GM18870 (cell line): ENCODE data around the gene AUTS2.
"Not testable (repeated sequence)": the region's sequence is repeated elsewhere in the genome, so short reads cannot be mapped to it uniquely, and the experiment has no call there.

Experiments
- ATAC-seq: cut with Tn5 transposase; IDR thresholded peaks from one replicate; pipeline ENCODE4 v1.9.1; 2021; ENCODE audit warnings: moderate library complexity; ENCODE audit not compliant: unreplicated experiment

AUTS2 gene

GRCh38 chr7:70630818-70631457 lies 1032.7 kb downstream of the AUTS2 start:
- ATAC-seq: no peak

GRCh38 chr7:70631718-70632117 lies 1033.4 kb downstream of the AUTS2 start:
- ATAC-seq: no peak

GRCh38 chr7:70632400-70632799 lies 1034.1 kb downstream of the AUTS2 start:
- ATAC-seq: no peak

GRCh38 chr7:70634071-70634470 lies 1035.8 kb downstream of the AUTS2 start:
- no peak for ATAC-seq

- ATAC-seq: no peak
Observed at GRCh38 chr7:70634610-70635068, 1036.4 kb downstream of the AUTS2 start.

GRCh38 chr7:70635633-70636032 lies 1037.4 kb downstream of the AUTS2 start:
- ATAC-seq: no peak

GRCh38 chr7:70636169-70636568 lies 1037.9 kb downstream of the AUTS2 start:
- no peak for ATAC-seq

- no peak for ATAC-seq
Observed at GRCh38 chr7:70637726-70638125, 1039.5 kb downstream of the AUTS2 start.

GRCh38 chr7:70638158-70639107 lies 1040.2 kb downstream of the AUTS2 start:
- no peak for ATAC-seq

GRCh38 chr7:70640266-70640833 lies 1042.1 kb downstream of the AUTS2 start:
- ATAC-seq: no peak

GRCh38 chr7:70641882-70642281 lies 1043.6 kb downstream of the AUTS2 start:
- no peak for ATAC-seq

GRCh38 chr7:70645279-70645678 lies 1047.0 kb downstream of the AUTS2 start:
- no peak for ATAC-seq

GRCh38 chr7:70645876-70646351 lies 1047.6 kb downstream of the AUTS2 start:
- no peak for ATAC-seq

- ATAC-seq: no peak
Observed at GRCh38 chr7:70646536-70647248, 1048.4 kb downstream of the AUTS2 start.

GRCh38 chr7:70647801-70648498 lies 1049.7 kb downstream of the AUTS2 start:
- ATAC-seq: peak; percentile 93

- not testable (repeated sequence) for ATAC-seq
Observed at GRCh38 chr7:70648499-70648861, 1050.2 kb downstream of the AUTS2 start.

GRCh38 chr7:70649323-70649722 lies 1051.0 kb downstream of the AUTS2 start:
- no peak for ATAC-seq

- ATAC-seq: no peak
Observed at GRCh38 chr7:70654146-70654545, 1055.9 kb downstream of the AUTS2 start.

- ATAC-seq: no peak
Observed at GRCh38 chr7:70654979-70655378, 1056.7 kb downstream of the AUTS2 start.

- no peak for ATAC-seq
Observed at GRCh38 chr7:70655694-70656093, 1057.4 kb downstream of the AUTS2 start.
